Inferior parietal cortex (tissue), 1 donor: ENCODE data around the gene C6orf47.

ENCODE experiments used
- DNase-seq: peaks from one replicate; pipeline ENCODE4 v3.0.0-alpha.2; 2016; ENCODE audit errors: extremely low spot score

Gene C6orf47

GRCh38 chr6:31687860-31688693 is 27.5 kb upstream of the C6orf47 start:
- DNase-seq, result no peak

- no peak for DNase-seq
These were observed 26.7 kb upstream of the C6orf47 start for GRCh38 chr6:31687321-31687720.

- no peak for DNase-seq
These were observed 25.9 kb upstream of the C6orf47 start for GRCh38 chr6:31686483-31686882.

DNA sequence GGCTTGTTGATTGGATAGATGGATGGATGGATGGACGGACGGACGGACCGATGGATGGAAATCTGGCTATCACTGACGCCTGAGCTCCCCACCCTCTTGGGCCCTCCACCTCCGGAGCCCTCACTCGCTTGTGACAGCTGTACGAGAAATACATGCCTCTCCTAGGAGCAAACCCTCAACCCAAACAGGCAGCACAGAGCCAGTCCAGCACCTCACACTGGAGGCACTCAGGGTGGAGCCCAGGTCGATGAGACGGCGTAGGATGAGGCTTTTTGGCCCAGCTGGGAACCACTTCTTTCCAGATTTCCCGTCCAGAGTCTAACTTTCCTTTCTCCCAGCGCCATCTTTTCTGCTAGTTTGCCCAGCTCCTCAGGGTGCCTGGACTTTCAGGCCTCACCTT is 23.0 kb upstream of the C6orf47 start:
- DNase-seq, result no peak

- peak; percentile 29 for DNase-seq
These were observed 20.6 kb upstream of the C6orf47 start for GRCh38 chr6:31681135-31681671.

- DNase-seq, result peak; percentile 82
These were observed 19.9 kb upstream of the C6orf47 start, which contains the start of gene LY6G5C for GRCh38 chr6:31680226-31681134. Gene LY6G5C (minus strand): TSS chr6:31681067. CDS start chr6:31680373, 694 bp downstream.

DNA sequence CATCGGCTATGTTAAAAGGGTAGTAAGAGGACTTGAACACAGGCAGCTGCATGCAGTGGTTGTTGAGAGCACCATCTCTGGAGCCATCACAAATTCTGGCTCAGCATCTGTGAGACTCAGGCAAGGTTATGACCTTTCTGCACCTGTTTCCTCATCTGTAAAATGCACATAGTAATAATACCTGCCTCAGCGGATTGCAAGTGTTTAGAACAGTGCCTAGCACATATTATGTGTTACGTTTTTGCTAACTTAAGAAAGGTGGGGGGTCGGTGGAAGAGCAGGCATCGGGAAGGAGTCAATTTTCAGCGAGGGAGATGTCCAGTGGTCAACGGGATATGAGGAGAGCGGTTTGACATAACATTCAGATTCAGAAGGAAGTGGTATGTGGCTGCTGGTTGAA is 17.4 kb upstream of the C6orf47 start:
- DNase-seq, result no peak

- DNase-seq, result no peak
These were observed 16.3 kb upstream of the C6orf47 start for GRCh38 chr6:31676904-31677303.

- DNase-seq, result no peak
These were observed 15.8 kb upstream of the C6orf47 start for GRCh38 chr6:31676322-31676903.

- no peak for DNase-seq
These were observed 9.1 kb upstream of the C6orf47 start, which contains the start of gene LY6G5B for GRCh38 chr6:31669676-31670075. Gene LY6G5B (plus strand): TSS chr6:31669976. CDS start chr6:31670951, 975 bp downstream.

DNA sequence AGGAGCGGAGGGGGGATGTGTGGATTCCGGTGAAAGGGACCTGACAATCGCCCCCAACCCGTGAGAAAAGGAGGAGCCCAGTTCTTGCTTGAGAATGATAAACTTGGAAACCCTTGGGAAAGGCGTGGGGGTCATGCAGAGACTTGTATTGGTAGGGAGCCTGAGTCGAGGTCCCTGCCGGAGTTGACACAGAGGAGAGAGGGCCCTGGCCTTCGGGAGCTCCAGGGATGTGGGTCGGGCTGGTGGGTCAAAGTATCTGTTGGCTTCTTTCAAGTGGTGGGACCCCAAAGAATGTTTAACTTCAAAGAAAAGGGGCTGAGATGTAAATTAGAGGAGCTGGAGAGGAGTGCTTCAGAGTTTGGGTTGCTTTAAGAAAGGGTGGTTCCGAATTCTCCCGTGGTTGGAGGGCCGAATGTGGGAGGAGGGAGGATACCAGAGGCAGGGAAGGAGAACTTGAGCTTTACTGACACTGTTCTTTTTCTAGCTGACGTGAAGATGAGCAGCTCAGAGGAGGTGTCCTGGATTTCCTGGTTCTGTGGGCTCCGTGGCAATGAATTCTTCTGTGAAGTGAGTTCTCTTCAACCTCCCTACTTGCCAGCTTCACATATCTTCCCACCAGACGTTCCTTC is 5.9 kb upstream of the C6orf47 start:
- DNase-seq, result no peak

GRCh38 chr6:31665501-31666336 is 5.1 kb upstream of the C6orf47 start, which contains the start of gene CSNK2B:
Gene CSNK2B (plus strand): TSS chr6:31666080. CDS start chr6:31666832, 752 bp downstream.
- DNase-seq, result peak; percentile 99

GRCh38 chr6:31664790-31665500 is 4.4 kb upstream of the C6orf47 start, which contains the start of gene GPANK1:
Gene GPANK1 (minus strand): TSS chr6:31664997. CDS start chr6:31664478, 519 bp downstream.
- peak; percentile 98 for DNase-seq

DNA sequence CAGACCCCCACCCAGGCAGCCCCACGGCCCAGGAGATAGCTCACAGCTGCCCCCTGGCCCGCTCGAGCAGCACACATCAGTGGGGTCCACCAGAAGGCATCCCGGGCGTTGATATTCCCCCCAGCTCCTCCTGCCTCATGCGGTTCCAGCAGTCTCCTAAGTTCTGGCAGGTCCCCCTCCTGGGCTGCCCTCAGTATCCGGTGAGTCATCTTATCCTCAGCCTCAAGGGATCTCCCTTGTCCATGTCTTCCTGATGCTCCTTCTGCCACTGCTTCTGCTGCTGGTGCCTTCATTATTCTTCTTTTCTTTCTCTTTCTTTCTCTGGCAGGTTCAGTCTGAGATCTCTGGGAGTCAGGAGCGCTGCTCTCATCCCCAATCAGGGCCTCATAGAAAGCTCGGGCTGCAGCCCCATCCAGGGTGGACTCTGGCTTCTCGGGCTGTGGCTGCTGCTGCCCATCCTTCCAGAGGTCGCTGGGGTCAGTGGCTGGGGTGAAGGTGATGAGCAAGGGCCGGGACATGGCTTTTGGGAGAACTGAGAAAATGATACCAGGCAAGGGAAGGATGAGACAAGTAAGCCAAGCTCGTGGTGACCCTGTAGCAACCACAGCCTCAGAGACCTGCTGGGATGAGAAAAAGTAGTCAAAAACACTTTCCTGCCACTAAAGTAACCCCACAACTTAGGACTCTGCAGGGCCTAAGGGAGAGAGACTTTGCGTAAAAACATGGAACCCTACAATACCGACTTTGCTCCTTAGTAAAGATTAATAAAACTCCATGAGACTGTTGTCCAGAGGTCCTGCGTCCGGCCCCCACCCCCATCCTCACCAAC is 3.6 kb upstream of the C6orf47 start:
- no peak for DNase-seq

DNA sequence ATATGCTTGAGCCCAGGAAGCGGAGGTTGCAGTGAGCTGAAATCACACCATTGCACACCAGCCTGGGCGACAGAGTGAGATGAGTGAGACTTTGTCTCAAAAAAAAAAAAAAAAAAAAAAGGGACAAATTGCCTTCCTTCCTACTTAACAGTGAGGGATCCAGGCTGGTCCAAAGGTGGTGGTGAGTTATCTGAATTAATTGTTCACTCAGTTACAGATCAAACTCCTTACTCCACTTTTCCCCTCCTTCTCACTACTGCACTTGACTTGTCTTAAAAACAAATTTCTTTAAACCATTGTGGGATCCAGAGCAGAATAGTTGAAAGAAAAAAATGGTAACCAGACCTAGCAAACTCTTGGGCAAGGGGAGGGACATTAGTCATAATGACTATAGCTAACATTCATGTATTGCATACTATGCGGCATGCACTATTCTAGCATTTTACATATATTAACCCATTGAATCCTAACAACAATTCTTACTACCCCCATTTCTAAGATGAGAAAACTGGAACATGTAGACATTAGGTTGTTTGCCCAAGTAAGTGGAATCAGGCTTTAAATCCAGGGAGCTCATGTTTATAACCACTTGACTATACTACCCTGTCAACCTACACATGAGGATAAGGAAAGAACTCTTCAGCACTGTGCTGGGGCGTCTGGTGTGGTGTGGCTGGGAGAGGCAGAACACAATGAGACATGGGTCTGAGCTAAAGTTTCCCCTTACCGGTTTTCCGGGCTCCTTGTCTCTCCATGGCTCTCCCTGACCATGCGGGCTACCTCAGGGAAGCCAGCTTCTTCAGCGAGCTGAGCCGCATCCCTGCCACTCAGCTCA is 2.8 kb upstream of the C6orf47 start:
- no peak for DNase-seq

GRCh38 chr6:31662124-31662723 is 1.6 kb upstream of the C6orf47 start:
- no peak for DNase-seq
